NOMO-1 (cell line): ENCODE results near the gene IQCN.

Experiments used
- DNase-seq, 2 experiments: peaks; one replicate each; lab custom pipeline; 2025; ENCODE audit not compliant: unreplicated experiment in 2 of 2; lab: John Stamatoyannopoulos, UW

The IQCN gene

GRCh38 chr19:18266771-18267686 is 7.2 kb downstream of the IQCN start:
- no peak for DNase-seq

DNA sequence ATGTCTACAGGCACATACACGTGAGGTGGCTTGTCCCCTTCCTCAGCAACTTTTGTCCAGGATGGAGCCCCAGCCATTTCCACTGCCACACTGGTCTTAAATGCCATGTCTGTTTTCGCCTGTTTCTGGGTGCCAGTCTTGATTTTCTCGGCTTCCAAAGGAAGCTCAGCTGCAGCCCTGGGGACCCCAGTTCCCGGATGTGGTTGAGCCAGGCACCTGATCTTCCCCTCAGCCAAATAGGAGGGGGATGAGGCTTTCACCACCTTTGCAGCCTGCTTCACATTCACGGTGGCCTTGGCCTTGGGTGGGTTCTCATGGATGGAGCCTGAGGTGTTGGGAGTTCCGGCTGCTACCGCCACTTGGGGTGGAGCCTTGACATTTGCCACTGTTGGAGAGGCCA is 8.7 kb downstream of the IQCN start:
- no peak for DNase-seq

DNA sequence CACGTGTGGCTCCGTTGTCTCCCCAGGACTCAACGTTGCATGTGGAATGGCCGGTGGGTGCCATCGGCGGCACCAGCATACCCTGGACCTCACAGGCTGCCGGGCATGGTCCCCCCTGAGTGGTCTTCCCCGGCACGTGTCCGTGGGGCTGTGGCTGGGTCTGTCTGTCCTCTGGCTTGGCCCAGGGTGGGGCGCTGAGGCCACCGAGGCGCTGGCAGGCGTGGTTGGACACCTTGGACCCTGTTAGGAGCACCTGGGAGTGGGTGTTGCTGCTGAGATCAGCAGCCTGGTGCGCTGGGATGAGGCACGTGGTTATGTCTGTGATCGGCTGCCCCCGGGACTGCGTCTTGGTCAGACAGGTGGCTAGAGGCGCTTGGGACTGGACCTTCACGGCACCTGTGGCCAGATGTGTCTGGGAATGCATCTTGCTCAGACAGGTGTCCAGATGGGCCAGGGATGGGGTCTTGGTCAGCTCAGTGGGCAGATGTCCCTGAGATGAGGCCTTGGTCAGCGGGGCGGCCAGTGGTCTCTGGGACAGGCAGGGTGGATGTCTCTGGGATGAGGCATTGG is 9.2 kb downstream of the IQCN start:
- no peak for DNase-seq

GRCh38 chr19:18264137-18264854 is 10.0 kb downstream of the IQCN start:
- DNase-seq: no peak

DNA sequence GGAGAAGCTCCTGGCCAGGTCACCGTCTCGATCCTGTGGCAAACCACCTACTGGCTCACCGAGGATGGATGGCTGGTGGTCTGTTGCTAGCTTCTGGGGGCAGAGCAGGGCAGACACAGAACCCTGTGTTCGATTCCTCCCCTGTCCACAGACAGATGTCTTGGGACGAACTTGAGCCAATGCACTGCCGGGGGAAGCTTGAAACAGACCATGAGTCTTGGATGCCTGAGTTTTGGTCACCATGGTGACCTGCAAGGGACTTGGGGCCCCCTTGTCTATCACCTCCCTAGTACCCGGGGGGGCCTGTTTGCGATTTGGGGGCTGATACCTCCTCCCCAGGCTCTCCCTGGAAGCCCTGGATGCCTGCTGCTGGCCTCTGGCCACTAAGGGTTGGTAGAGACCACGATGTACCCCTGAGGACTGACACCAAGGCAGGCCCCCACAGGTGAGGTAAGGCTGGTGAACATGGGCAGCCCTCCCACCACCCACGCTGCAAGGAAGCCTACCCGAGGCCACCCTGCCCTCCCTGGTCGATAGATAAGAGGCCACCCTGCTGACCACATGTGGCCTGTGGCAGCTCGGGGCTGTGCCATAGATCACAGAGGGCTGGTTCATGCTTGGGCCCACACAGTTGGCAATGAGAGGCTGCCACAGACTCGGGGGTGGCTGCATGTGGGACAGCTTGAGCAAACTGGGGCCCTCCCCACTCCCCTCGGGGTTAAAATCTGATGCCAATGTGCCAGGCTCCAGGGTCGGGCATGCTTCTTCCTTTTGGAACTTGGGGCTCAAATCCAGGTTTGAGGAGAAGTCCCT is 10.7 kb downstream of the IQCN start:
- DNase-seq: no peak

DNA sequence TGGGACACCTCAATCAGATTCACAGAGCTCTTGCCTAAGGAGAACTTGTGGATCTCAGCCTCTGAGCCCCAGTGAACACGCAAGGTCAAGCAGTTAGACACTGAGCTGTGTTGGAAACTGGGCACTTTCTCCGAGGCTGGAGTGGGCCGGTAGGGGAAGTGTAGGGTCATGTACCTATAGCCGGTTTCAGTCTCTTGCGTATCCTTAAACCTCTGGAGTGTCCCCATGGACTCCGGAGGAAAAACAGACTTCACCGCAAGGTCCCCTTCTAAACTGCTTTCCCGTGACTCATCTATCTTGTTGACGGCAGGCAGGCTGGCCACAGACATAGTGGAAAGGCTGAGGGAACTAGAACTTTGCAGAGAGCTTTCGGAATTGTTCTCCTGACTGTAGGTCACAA is 11.3 kb downstream of the IQCN start:
- no peak for DNase-seq

DNA sequence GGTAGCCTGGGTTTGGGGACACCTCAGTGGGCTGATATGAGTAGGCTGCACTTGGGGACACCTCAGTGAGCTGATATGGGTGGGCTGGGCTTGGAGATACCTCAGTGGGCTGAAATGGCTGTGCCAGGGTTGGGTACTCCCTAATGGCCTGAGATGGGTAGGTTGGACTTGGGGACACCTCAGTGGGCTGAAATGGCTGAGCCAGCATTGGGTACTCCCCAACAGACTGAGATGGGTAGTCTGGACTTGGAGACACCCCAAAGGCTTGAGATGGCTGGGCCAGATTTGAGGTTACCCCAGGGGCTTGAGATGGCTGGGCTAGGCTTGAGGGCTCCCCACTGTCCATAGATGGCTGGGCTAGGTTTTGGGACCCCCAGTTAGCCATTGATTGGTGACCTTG is 12.1 kb downstream of the IQCN start:
- DNase-seq: no peak

DNA sequence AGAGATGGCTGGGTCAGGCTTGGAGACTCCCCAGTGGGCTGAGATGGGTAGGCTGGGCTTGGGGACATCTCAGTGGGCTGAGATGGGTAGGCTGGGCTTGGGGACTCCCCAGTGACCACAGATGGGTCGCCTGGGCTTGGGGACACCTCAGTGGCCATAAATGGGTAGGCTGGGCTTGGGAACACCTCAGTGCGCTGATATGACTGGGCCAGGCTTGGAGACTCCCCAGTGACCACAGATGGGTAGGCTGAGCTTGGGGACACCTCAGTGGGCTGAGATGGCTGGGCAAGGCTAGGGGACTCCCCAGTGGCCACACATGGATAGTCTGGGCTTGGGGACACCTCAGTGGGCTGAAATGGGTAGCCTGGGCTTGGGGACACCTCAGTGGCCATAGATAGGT is 12.8 kb downstream of the IQCN start:
- DNase-seq: no peak

DNA sequence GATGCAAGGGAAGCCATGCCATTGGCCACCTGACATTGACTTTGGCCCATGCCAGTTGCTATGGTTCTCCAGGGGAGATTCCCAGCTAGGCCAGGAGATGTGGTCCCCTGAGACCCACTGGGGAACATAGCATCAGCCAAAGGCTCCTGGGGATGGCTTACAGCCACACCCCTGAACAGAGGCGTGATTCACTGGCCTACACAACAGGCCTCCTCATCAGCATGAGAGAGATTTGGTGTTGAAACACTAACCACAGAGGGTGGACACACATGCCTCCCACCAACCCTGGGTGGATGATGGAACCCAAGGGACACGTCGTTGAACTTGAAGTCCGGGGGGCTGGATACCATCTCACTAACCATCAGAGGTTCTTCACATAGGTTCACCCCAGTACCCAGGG is 14.4 kb downstream of the IQCN start:
- no peak for DNase-seq

DNA sequence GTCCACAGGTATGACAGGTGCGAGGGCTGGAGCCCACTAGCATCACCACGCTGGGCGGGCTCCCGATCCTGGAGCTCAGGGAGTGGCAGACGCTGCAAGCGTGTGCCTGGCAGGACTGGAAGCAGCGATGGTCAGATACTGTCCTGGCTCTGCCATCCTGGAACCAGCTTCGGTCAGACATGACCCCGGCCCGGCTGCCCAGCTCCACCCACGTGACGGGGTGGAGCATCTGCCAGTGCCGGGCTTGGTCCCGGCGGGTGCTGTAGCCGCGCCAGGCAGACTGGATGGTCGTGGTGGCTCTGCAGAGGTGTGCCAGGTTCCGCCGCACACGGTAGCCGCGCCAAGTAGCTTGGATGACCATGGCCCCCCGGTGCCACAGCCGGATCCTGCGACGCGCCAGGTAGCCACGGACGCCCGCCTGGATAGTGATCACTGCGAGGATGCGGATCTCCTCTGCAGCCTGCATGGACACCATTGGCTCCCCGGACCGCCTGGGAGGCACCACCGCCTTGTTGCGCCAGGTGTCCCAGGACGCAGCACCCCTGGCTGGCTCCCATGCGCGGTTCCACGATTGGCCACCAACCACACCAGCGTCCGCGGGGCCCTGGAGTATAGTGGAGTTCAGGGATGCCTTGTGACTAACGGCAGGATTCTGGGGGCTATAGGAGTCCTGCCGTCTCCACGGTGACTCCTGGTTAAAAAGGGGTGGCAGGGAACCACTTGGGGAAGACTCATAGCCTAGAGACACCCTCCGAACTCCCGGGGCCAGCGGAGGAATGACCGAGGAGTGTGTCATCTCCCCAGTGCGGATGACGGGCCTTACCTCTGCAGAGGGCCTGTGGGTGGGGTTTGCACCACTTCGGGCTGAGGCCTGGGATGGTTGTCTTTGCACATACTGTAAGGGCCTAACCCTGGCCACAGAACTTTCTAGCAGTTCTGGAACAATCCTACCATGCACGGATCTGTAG is 16.5 kb downstream of the IQCN start:
- no peak for DNase-seq

GRCh38 chr19:18254546-18255503 is 19.4 kb downstream of the IQCN start:
- no peak for DNase-seq

GRCh38 chr19:18253716-18254115 is 20.5 kb downstream of the IQCN start:
- DNase-seq: peak; percentile 39 to 52

DNA sequence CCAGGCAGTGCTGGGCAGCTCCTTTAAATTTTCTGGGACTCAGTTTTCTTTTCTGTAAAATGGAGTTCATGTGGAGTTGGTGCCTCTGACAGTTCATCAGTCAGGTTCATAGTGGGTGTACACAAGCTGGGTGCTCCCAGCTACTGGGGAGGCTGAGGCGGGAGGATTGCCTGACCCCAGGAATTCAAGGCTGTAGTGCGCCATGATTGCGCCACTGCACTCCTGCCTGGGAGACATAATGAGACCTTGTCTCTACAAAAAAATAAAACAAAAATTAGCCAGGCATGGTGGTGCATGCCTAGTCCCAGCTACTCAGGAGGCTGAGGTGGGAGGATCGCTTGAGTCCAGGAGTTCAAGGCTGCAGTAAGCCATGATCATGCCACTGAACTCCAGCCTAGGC is 21.1 kb downstream of the IQCN start:
- no peak for DNase-seq

DNA sequence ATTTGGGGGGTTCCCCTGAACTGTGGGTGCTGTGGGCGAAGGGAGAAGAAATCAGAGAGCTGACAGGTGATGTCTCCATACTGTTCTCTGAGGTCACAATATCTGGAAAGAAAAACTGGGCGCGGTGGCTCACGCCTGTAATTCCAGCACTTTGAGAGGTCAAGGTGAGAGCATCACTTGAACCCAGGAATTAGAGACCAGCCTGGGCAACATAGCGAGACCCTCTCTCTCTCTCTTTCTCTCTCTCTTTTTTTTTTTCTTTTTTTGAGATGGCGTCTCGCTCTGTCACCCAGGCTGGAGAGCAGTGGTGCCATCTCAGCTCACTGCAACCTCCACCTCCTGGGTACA is 21.9 kb downstream of the IQCN start:
- DNase-seq: no peak

GRCh38 chr19:18251587-18252369 is 22.5 kb downstream of the IQCN start:
- DNase-seq: peak; percentile 45 to 51

GRCh38 chr19:18249834-18250233 is 24.4 kb downstream of the IQCN start:
- DNase-seq: no peak

GRCh38 chr19:18245297-18245696 is 29.0 kb downstream of the IQCN start:
- no peak for DNase-seq

DNA sequence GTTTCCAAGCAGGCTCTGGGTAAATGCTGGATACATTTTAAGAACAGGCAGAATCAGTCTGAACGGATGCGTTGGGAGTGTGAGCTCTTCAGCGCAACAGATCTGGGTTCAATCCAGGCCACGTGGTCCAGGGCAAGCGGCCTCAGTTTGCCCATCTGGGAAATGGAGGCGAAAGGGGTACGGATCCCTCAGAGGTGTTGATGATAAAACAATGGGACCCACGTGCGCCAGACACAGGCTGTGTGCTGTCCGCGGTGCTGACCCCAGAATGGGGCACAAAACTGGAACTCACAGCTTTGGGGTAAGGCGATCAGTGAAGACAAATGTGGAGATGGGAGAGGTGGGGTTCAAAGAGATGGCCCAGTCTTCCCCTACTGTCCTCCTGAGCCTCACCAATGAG is 34.9 kb downstream of the IQCN start:
- no peak for DNase-seq
